AG20443 (cell line): Measurements from ENCODE around the gene ANKRD13B.
"Not testable (repeated sequence)": the region's sequence is repeated elsewhere in the genome, so short reads cannot be mapped to it uniquely, and the experiment has no call there.

Experiments
- DNase-seq: peaks from one replicate; pipeline ENCODE4 v3.0.0; 2012; ENCODE audit warnings: low spot score, mixed read lengths

The ANKRD13B gene

DNA sequence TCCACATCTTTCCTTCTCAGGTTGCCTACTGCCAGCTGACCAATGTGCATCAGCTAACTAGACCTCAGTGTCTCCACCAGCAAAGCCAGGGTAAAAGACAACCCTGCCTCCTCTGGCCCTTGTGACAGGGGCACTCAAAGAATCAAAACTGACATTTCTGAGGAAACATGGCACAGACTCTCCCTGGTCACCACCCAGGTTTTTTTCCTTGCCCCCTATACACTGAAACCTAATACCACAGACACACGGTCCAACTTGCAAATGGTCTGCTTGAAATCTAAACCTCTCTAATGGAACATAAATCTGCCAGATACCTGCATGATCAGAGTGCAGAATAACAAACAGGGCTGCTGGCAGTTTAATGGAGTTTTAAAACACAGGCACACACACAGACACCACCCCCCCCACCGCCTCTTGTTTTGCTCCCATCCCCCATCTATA is 49.3 kb downstream of the ANKRD13B start:
- DNase-seq = no peak

DNA sequence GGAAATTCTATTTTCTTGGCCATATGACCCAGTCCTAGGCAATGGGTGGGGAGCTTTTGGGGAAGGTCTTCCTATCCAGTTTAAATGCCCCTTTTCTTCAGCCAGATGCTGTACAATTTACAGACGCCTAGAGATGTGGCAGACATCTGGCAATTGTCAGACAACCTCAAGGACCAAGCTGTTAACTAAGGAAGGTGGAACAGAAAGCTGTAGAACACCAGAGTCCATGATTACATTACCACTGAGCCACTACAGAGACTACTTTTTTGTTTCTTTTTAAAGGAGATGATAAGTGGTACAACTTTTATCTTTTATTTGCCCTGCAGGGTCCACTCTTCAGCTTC is 50.9 kb downstream of the ANKRD13B start:
- no peak for DNase-seq

DNA sequence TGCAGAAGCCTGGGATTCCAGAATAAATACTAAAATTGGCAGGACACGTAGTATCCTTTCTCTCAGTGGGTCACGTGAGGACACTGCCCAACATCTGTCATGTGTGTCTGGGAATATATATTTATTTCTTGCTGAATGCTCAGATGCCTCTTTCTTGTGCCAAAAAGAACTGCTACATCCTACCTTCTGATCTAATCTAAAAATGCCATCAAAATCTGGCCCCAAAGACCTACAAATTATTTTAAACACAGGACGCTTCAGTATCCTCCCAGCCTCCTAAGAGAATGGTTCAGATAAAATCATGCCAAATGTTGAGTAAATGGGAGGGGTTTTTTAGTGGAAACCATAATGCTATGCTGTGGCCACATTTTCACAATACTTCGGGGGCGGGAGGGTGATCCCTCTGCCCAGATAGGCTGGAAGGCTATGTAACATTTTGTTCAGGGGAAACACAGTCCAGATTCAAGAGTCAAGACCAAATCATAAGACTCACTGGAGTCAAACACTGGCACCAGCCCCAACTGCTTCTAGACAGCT is 52.7 kb downstream of the ANKRD13B start:
- DNase-seq = peak; percentile 82

DNA sequence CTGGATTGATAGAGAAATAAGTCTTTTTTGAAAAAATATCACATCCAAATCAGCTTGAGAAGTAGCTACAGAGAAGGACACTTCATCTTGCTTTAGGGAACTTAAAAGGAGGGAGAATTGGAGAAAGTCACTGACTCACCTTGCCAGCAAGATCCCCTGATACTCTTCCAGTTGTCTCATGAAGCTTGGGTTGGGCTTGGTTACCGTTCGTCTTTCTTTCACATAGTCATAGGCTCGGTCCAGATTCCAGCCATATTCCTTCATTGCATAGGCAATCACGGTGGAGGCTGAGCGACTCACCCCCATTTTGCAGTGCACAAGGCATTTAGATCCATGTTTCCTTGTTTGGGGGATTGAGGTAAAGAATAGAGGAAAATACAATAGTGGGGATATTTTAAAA is 55.1 kb downstream of the ANKRD13B start:
- DNase-seq = no peak

DNA sequence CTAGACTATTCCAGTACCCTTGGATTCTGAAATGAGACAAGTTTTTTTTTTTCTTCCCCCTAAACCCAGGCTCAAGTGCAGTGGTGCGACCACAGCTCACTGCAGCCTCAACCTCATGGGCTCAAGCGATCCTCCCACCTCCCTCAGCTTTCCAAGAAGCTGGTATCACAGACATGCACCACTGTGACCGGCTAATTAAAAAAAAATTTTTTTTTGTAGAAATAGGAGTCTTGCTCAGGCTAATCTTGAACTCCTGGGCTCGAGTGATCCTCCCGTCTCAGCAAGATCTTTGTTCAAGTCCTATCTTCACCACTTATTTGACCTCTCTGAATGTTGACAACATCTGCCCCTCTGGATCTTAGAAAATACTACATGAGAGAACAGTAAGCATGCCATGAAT is 56.4 kb downstream of the ANKRD13B start:
- no peak for DNase-seq

DNA sequence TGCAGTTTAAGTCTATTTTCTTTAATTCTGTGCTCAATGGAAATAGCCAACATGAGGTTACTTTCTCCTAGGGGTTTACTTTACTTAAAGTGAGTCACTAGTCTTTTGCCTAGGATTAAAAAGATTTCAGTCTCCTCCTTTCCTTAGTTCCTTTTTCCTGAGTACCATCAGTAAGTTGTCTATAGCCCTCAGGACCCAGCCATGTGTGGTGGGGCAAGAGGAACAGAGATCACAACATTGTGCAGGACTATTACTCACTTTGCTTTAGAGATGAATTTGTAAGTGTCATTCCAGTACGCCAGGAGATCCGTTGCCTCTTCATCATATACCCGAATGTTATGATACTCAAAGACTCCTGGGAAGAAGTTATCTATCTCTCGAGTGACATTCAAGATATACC is 57.5 kb downstream of the ANKRD13B start:
- no peak for DNase-seq

DNA sequence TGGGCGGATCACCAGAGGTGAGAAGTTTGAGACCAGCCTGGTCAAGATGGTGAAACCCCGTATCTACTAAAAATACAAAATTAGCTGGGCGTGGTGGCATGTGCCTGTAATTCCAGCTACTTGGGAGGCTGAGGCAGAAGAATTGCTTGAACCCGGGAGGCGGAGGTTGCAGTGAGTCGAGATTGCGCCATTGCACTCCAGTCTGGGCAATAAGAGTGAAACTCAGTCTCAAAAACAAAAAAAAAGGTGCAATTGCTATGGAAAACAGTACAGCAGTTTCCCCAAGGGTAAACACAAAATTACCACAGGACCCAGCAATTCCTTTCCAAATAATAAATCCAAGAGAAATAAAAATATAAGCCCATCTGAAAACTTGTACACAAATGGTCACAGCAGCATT is 59.0 kb downstream of the ANKRD13B start:
- DNase-seq = not testable (repeated sequence)

DNA sequence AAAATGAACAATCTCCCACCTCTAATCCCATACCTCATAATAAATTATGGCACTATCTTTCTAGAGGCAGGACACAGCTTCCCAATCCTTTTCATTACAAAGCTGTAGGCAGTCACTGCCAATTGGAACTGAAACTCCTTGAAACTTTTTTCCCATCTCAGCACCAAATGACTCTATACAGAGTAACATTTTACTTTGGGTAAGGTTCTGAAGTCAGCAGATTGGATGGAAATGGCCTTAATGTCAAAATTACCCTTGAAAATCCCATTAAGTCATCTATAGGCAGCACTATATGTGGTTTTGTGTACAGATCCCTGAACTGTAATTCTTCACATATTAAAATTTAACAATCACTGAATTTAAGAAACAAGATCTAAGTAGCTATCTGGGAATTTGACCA is 60.0 kb downstream of the ANKRD13B start:
- DNase-seq = no peak

DNA sequence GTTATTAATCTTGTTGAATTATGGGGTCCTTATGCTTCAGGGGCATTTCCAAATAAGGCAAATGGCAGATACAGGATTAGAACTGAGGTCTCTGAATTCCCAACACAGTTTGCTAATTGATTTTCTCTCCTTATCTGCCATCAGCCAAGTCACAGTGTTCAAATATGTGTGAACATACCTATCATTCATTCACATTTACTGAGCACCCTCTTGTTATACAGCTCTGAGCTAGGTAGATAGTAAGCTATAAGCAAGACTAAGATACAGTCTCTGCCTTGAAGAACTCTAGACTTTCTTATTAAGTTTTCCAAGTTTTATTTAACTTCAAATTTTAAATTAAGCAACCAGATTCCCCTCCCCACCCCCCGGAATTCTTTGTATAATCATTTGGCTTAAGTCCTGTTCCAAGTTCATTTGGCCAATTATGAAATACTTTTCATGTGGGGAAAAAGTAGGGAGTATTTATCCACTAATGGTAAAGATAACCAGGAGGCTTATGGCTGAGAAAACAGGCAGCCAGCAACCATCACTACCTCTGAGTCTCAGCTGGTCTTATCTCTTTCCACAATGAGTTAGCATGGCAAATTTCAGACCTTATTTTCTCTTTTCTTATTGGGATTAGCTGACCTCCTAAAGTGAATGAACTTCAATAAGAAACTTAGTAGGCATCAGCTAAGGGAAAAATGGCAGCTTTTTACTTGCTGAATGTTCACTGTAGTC is 61.2 kb downstream of the ANKRD13B start:
- DNase-seq = no peak

DNA sequence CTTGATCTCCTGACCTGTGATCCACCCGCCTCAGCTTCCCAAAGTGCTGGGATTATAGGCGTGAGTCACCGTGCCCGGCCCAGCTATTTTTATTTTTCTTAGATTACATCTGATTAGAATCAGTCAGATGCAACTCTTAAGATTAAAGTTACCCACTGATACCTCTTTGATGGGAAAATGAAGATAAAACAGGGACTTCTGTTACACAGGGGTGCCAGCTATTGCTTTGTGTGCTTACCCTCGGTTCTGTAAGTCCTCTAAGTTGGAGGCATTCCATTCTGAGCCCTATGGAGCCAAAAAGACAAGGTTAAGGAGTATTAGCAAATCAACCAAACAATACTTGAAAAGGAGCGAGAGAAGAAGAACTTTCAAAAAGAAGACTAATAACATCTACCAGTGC is 62.4 kb downstream of the ANKRD13B start:
- no peak for DNase-seq

DNA sequence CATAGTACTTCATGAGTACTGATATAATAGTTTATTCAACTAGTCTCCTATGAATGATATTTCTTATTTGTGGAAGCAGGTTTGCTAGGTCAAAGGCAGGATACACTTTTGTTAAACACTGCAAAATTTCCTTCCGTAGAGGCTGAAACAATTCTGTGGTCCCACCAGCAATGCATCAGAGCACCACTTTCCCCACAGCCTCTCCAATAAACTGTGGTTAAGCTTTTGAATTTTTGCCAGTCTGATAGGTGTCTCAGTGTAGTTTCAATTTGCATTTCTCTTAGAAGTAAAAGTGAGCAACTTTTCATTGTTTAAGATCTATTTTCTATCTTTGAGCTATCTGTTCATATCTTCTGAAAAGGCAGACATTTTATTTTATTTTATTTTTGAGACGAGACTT is 66.2 kb downstream of the ANKRD13B start:
- no peak for DNase-seq

DNA sequence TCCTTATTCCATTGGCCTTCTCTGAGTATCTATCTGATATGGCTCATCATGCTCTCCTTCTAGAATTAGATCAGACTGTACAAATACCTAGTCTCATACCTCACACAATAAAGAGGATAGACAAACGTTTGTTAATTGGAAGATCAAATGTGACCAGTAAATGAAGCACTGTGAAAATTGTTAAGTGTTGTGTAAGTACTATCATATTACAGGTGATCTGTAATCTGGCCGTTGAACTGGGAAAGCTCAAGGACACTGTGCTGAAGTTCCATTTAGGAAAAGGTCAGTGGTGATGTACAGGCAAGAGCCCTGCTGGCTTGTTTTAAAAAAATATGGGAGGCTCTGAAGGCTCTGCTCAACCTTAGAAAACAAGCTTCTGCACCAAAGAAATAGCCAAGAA is 68.3 kb downstream of the ANKRD13B start:
- no peak for DNase-seq

DNA sequence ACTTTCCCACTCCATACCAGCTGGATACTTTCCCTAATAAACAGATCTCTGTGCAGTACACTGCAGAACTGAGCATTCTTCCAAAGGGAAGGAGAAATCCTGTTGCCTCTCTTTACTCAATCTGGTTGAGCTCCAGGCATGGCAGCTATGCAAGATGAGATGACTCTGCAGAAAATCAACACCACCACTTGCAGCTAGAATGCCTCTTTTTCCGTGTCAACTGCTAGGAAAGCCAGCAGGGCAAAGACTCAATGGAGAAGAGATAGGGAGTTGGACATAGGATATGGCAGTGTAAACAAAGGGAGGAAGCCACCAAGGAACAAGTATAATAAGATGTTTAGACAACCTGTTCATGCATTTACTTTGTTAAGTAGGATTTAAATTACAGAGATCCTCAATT is 70.2 kb downstream of the ANKRD13B start:
- peak; percentile 47 for DNase-seq
